MM.1S (cell line): ENCODE results near the gene SYNPO2.
"Not testable (repeated sequence)": the region's sequence is repeated elsewhere in the genome, so short reads cannot be mapped to it uniquely, and the experiment has no call there.

Experiments used
- DNase-seq: peaks from one replicate; pipeline ENCODE4 v3.0.0-alpha.2; 2015
- H2AFZ ChIP-seq: fragments of 300-600 bp; sonication (generic); 2 replicates; pipeline ENCODE4 v1.6.0; 2016; ENCODE audit warnings: antibody characterized with exemption, low read length
- H3F3A ChIP-seq: fragments of 300-600 bp; sonication (generic); 2 replicates; pipeline ENCODE4 v1.6.1; 2016; ENCODE audit warnings: mild to moderate bottlenecking, antibody characterized with exemption, low read length, moderate library complexity, mixed read lengths; ENCODE audit not compliant: insufficient read depth
- H3K27ac ChIP-seq: fragments of 300-600 bp; sonication (generic); 2 replicates; pipeline ENCODE4 v1.5.1; 2016; ENCODE audit warnings: mild to moderate bottlenecking, low read length
- H3K27me3 ChIP-seq: fragments of 300-600 bp; sonication (generic); replicated peaks from 2 replicates; pipeline ENCODE4 v1.6.0; 2016; ENCODE audit warnings: low read length; ENCODE audit not compliant: insufficient read depth
- H3K36me3 ChIP-seq: fragments of 300-600 bp; sonication (generic); replicated peaks from 2 replicates; pipeline ENCODE4 v1.6.1; 2016; ENCODE audit warnings: mild to moderate bottlenecking, low read length, mixed read lengths; ENCODE audit not compliant: insufficient read depth
- H3K4me1 ChIP-seq: fragments of 300-600 bp; sonication (generic); 2 replicates; pipeline ENCODE4 v1.6.1; 2016; ENCODE audit warnings: low read length, mixed read lengths
- H3K4me2 ChIP-seq: fragments of 300-600 bp; sonication (generic); 2 replicates; pipeline ENCODE4 v1.6.0; 2016; ENCODE audit warnings: low read depth, low read length
- H3K4me3 ChIP-seq: fragments of 300-600 bp; sonication (generic); 2 replicates; pipeline ENCODE4 v1.5.1; 2016; ENCODE audit warnings: low read length, mixed read lengths
- H3K79me2 ChIP-seq: fragments of 300-600 bp; sonication (generic); 2 replicates; pipeline ENCODE4 v1.6.1; 2016; ENCODE audit warnings: mixed run types, low read length, mixed read lengths
- H3K9ac ChIP-seq: fragments of 300-600 bp; sonication (generic); 2 replicates; pipeline ENCODE4 v1.6.1; 2016; ENCODE audit warnings: low read length, mixed read lengths
- H3K9me2 ChIP-seq: fragments of 300-600 bp; sonication (generic); replicated peaks from 2 replicates; pipeline ENCODE4 v1.6.1; 2016; ENCODE audit warnings: mild to moderate bottlenecking, low read length, mixed read lengths; ENCODE audit not compliant: insufficient read depth
- H3K9me3 ChIP-seq: fragments of 300-600 bp; sonication (generic); replicated peaks from 2 replicates; pipeline ENCODE4 v1.6.1; 2016; ENCODE audit warnings: mild to moderate bottlenecking, low read length, mixed read lengths; ENCODE audit not compliant: insufficient read depth
- H4K20me1 ChIP-seq: fragments of 300-600 bp; sonication (generic); 2 replicates; pipeline ENCODE4 v1.6.1; 2016; ENCODE audit warnings: mild to moderate bottlenecking, low read length, moderate library complexity, mixed read lengths; ENCODE audit not compliant: insufficient read depth
- EZH2 ChIP-seq: fragments of 300-600 bp; sonication (generic); optimal IDR thresholded peaks from 2 replicates; pipeline ENCODE3; 2017; ENCODE audit warnings: low read depth, mild to moderate bottlenecking, antibody characterized with exemption, low read length, mixed read lengths
- EZH2phosphoT487 ChIP-seq: fragments of 300-600 bp; sonication (generic); IDR thresholded peaks from 2 replicates; pipeline ENCODE4 v1.6.1; 2018; ENCODE audit warnings: antibody characterized with exemption, low read length
- TF ChIP-seq, protein P1 (sequence below): fragments of 300-600 bp; sonication (generic); IDR thresholded peaks from 2 replicates; pipeline ENCODE4 v1.5.1; 2016; ENCODE audit warnings: antibody characterized with exemption, low read length, mixed read lengths

Gene SYNPO2

DNA sequence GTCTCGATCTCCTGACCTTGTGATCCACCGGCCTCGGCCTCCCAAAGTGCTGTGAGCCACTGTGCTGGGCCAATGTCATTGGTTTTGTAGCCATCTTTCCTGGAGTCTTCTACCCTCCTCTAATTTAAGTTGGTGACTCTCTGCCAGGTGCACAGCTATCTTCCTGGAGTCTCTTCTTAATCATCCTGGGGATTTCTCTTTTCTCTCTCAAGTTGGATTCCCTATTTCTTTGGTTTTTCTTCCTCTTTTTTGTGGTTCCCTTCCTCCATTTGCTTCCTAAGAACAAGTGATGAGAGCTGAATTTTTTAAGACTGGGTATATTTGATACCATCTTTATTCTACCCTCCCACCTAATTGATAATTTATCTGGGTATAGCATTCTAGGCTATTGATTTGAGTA lies 113.8 kb downstream of the SYNPO2 start:
- H2AFZ ChIP-seq, result no peak overlapping the region
- no peaks in the 10 kb centered on the region for H3K9me3 ChIP-seq
- TF ChIP-seq, protein P1, sequence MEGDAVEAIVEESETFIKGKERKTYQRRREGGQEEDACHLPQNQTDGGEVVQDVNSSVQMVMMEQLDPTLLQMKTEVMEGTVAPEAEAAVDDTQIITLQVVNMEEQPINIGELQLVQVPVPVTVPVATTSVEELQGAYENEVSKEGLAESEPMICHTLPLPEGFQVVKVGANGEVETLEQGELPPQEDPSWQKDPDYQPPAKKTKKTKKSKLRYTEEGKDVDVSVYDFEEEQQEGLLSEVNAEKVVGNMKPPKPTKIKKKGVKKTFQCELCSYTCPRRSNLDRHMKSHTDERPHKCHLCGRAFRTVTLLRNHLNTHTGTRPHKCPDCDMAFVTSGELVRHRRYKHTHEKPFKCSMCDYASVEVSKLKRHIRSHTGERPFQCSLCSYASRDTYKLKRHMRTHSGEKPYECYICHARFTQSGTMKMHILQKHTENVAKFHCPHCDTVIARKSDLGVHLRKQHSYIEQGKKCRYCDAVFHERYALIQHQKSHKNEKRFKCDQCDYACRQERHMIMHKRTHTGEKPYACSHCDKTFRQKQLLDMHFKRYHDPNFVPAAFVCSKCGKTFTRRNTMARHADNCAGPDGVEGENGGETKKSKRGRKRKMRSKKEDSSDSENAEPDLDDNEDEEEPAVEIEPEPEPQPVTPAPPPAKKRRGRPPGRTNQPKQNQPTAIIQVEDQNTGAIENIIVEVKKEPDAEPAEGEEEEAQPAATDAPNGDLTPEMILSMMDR, result no peak
- TF ChIP-seq EZH2 (no peak), EZH2phosphoT487 (no peak)
- H3K4me1 ChIP-seq, result no peaks in the 10 kb centered on the region
- no peaks in the 10 kb centered on the region for H3K27me3 ChIP-seq
- H3K9ac ChIP-seq, result no peak overlapping the region
- no peaks in the 10 kb centered on the region for H3K36me3 ChIP-seq
- H3K79me2 ChIP-seq, result no peaks in the 10 kb centered on the region
- no peak overlapping the region for H3K4me2 ChIP-seq
- H3F3A ChIP-seq, result no peaks in the 10 kb centered on the region
- H3K9me2 ChIP-seq, result no peaks in the 10 kb centered on the region
- no peaks in the 10 kb centered on the region for H4K20me1 ChIP-seq
- no peak for DNase-seq
- H3K4me3 ChIP-seq, result no peak overlapping the region
- no peak overlapping the region for H3K27ac ChIP-seq

DNA sequence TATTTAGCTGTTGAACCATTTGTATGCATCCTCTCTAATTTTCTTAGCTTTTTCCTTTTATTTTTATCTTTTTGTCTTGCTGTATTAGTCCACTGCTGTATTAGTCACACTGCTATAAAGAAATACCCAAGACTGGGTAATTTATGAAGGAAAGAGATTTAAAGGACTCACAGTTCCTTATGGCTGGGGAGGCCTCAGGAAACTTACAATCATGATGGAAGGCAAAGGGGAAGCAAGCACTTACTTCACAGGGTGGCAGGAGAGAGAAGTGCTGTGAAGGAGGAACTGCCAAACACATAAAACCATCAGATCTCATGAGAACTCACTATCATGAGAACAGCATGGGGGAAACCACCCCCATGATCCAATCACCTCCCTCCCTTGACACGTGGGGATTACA lies 114.3 kb downstream of the SYNPO2 start:
- not testable (repeated sequence) for H2AFZ ChIP-seq

DNA sequence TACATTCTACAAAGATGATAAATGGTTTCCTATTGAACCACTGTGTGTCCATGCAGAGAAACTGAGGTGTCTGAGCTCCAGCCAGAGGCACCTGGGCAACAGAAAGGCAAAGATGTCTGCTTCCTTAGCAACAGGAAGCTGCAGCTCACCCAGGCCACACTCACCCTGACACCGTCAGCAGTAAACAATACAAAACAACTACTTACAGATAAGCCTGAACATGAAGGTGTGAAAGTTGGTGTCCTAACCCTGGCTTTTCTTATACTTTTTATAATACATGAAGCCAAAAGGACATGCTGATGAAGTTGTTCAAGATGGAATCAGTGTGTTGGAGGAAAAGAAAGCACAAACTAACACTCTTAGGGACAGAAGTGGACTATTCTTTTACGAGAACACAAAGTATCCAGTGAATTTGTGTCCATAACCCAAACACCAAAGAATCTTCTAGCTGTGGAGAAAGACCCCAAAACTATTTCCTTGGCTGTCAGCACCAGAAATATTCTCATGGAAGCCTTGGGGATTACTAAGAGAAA lies 117.3 kb downstream of the SYNPO2 start:
- no peak overlapping the region for H2AFZ ChIP-seq

More for the DNA sequence above, 114.3 kb downstream of the SYNPO2 start:
- not testable (repeated sequence) for H3K27ac ChIP-seq, H3F3A ChIP-seq, H3K4me1 ChIP-seq, H4K20me1 ChIP-seq, H3K9me3 ChIP-seq, H3K4me3 ChIP-seq, H3K9ac ChIP-seq, H3K27me3 ChIP-seq, H3K79me2 ChIP-seq, H3K36me3 ChIP-seq, H3K9me2 ChIP-seq, DNase-seq, H3K4me2 ChIP-seq

DNA sequence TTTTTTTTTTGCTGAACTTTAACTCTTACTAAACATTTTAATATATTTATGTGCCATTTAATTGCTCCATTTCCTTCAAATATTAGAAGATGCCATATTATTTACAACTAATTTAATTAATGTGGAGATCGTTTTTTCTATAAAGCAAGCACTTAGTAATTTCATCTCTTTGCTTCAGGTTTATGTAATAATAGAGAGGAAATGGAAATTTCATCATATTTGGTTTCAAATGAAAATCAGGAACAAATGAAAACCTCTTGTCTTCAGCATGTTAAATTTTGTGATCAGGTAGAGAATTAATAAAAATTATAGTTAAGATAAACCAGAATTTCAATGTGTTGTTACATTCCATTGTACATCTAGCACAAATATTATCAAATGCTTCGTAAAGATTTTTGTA lies 120.1 kb downstream of the SYNPO2 start:
- Histone ChIP-seq H3K79me2 (no peaks in the 10 kb centered on the region), H3K27me3 (no peaks in the 10 kb centered on the region), H3K4me2 (no peak overlapping the region), H3K9me3 (no peaks in the 10 kb centered on the region), H3F3A (no peaks in the 10 kb centered on the region), H3K4me3 (no peak overlapping the region), H4K20me1 (no peaks in the 10 kb centered on the region), H3K36me3 (no peaks in the 10 kb centered on the region), H3K27ac (no peak overlapping the region), H3K4me1 (no peaks in the 10 kb centered on the region), H3K9ac (no peak overlapping the region), H3K9me2 (no peaks in the 10 kb centered on the region), H2AFZ (no peak overlapping the region)
- no peak for DNase-seq
- TF ChIP-seq, protein P1, result no peak
- TF ChIP-seq EZH2 (no peak), EZH2phosphoT487 (no peak)

More for the DNA sequence above, 117.3 kb downstream of the SYNPO2 start:
- Histone ChIP-seq H3K9ac (no peak overlapping the region), H4K20me1 (no peaks in the 10 kb centered on the region), H3K27ac (no peak overlapping the region), H3K4me1 (no peaks in the 10 kb centered on the region), H3K9me2 (no peaks in the 10 kb centered on the region), H3K4me2 (no peak overlapping the region), H3K9me3 (no peaks in the 10 kb centered on the region), H3K4me3 (no peak overlapping the region), H3K79me2 (no peaks in the 10 kb centered on the region), H3K27me3 (no peaks in the 10 kb centered on the region), H3K36me3 (no peaks in the 10 kb centered on the region), H3F3A (no peaks in the 10 kb centered on the region)
- DNase-seq, result no peak
- TF ChIP-seq, protein P1, result no peak
- no peak for TF ChIP-seq EZH2
- no peak for TF ChIP-seq EZH2phosphoT487

DNA sequence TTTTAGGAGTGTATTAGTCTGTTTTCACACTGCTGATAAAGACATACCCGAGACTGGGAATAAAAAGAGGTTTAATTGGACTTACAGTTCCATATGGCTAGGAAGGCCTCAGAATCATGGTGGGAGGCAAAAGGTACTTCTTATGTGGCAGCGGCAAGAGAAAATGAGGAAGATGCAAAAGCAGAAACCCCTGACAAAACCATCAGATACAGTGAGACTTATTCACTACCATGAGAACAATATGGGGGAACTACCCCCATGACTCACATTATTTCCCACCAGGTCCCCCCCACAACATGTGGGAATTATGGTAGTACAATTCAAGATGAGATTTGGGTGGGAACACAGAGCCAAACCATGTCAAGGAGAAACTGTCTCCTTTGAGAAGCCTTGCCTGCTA lies 121.6 kb downstream of the SYNPO2 start:
- not testable (repeated sequence) for H3F3A ChIP-seq, H3K27me3 ChIP-seq, H3K9me2 ChIP-seq, H3K9ac ChIP-seq, H3K79me2 ChIP-seq, H3K4me3 ChIP-seq, DNase-seq, H3K27ac ChIP-seq, H3K9me3 ChIP-seq, H3K4me2 ChIP-seq, H2AFZ ChIP-seq, H4K20me1 ChIP-seq, H3K4me1 ChIP-seq, H3K36me3 ChIP-seq
